H9 (cell line): ENCODE results near the gene MTA3. TPM values are rescaled to one million over a fixed set of nuclear protein-coding genes. Genes with fewer than 3 reads are reported as not detected.

ENCODE experiments used
- DNase-seq: peaks from one replicate; pipeline ENCODE4 v3.0.0-alpha.2; 2017
- H2AFZ ChIP-seq: one replicate; pipeline ENCODE4 v1.6.1; 2013; ENCODE audit warnings: mild to moderate bottlenecking, low read length, control low read depth, moderate library complexity
- H2AK5ac ChIP-seq: 2 replicates; pipeline ENCODE4 v1.6.1; 2013; ENCODE audit warnings: low read length, control low read depth, mixed read lengths; ENCODE audit not compliant: insufficient read length
- H2BK120ac ChIP-seq: one replicate; pipeline ENCODE4 v1.6.1; 2013; ENCODE audit warnings: low read depth, mild to moderate bottlenecking, low read length, control low read depth, inconsistent platforms; ENCODE audit not compliant: poor library complexity, severe bottlenecking
- H2BK12ac ChIP-seq: 2 replicates; pipeline ENCODE4 v1.6.1; 2013; ENCODE audit warnings: low read length, control low read depth, mixed read lengths, low read depth; ENCODE audit not compliant: insufficient read length
- H2BK15ac ChIP-seq: 2 replicates; pipeline ENCODE4 v1.6.1; 2013; ENCODE audit warnings: low read depth, low read length, control low read depth
- H2BK20ac ChIP-seq: one replicate; pipeline ENCODE4 v1.6.1; 2013; ENCODE audit warnings: low read depth, mild to moderate bottlenecking, low read length, control low read depth, inconsistent platforms; ENCODE audit not compliant: poor library complexity, severe bottlenecking
- H2BK5ac ChIP-seq: 2 replicates; pipeline ENCODE4 v1.6.1; 2013; ENCODE audit warnings: low read length, control low read depth, mixed read lengths; ENCODE audit not compliant: insufficient read length
- H3K14ac ChIP-seq: 2 replicates; pipeline ENCODE4 v1.6.1; 2013; ENCODE audit warnings: low read length, control low read depth; ENCODE audit not compliant: insufficient read depth
- H3K18ac ChIP-seq: 2 replicates; pipeline ENCODE4 v1.6.1; 2013; ENCODE audit warnings: low read depth, mild to moderate bottlenecking, mixed read lengths, low read length, control low read depth; ENCODE audit not compliant: insufficient read length
- H3K23ac ChIP-seq: 2 replicates; pipeline ENCODE4 v1.6.1; 2013; ENCODE audit warnings: low read length, control low read depth, mixed read lengths, low read depth; ENCODE audit not compliant: insufficient read length
- H3K23me2 ChIP-seq: 2 replicates; pipeline ENCODE4 v1.6.1; 2013; ENCODE audit warnings: low read depth, mild to moderate bottlenecking, mixed read lengths, low read length, control low read depth; ENCODE audit not compliant: insufficient read length, poor library complexity, severe bottlenecking
- H3K27ac ChIP-seq: 2 replicates; pipeline ENCODE4 v1.5.1; 2013; ENCODE audit warnings: low read length, control low read depth, mixed read lengths, low read depth; ENCODE audit not compliant: insufficient read length
- H3K27me3 ChIP-seq: 2 replicates; pipeline ENCODE4 v1.6.1; 2013; ENCODE audit warnings: low read length, control low read depth, inconsistent platforms; ENCODE audit not compliant: insufficient read depth
- H3K4ac ChIP-seq: 2 replicates; pipeline ENCODE4 v1.6.1; 2013; ENCODE audit warnings: low read depth, mild to moderate bottlenecking, control low read depth, inconsistent platforms, low read length, moderate library complexity
- H3K4me1 ChIP-seq: 2 replicates; pipeline ENCODE4 v1.6.1; 2013; ENCODE audit warnings: low read length, control low read depth, inconsistent platforms; ENCODE audit not compliant: insufficient read depth
- H3K4me2 ChIP-seq: 2 replicates; pipeline ENCODE4 v1.6.1; 2013; ENCODE audit warnings: low read length, control low read depth, mixed read lengths; ENCODE audit not compliant: insufficient read length, insufficient read depth
- H3K56ac ChIP-seq: 2 replicates; pipeline ENCODE4 v1.6.1; 2013; ENCODE audit warnings: low read depth, mild to moderate bottlenecking, mixed read lengths, low read length, control low read depth; ENCODE audit not compliant: insufficient read length
- H3K79me1 ChIP-seq: 2 replicates; pipeline ENCODE4 v1.6.1; 2013; ENCODE audit warnings: low read depth, mild to moderate bottlenecking, moderate library complexity, low read length, control low read depth, inconsistent platforms; ENCODE audit not compliant: insufficient read depth, poor library complexity, severe bottlenecking
- H3K79me2 ChIP-seq: 2 replicates; pipeline ENCODE4 v1.6.1; 2013; ENCODE audit warnings: low read length, control low read depth, inconsistent platforms; ENCODE audit not compliant: insufficient read depth
- H3K9ac ChIP-seq: 2 replicates; pipeline ENCODE4 v1.6.1; 2013; ENCODE audit warnings: low read length, control low read depth, mixed read lengths; ENCODE audit not compliant: insufficient read length; ENCODE audit errors: extremely low read depth
- H3K9me3 ChIP-seq: one replicate; pipeline ENCODE4 v1.6.1; 2013; ENCODE audit warnings: low read depth, low read length, inconsistent platforms; ENCODE audit not compliant: control insufficient read depth
- H3T11ph ChIP-seq: one replicate; pipeline ENCODE4 v1.6.1; 2013; ENCODE audit warnings: mild to moderate bottlenecking, low read length, control low read depth, inconsistent platforms
- H4K20me1 ChIP-seq: one replicate; pipeline ENCODE4 v1.6.1; 2013; ENCODE audit not compliant: control insufficient read depth, insufficient read length, insufficient read depth
- H4K5ac ChIP-seq: 2 replicates; pipeline ENCODE4 v1.6.1; 2013; ENCODE audit warnings: low read depth, mild to moderate bottlenecking, mixed read lengths, low read length, control low read depth; ENCODE audit not compliant: insufficient read length
- H4K8ac ChIP-seq: replicated peaks from 2 replicates; pipeline ENCODE4 v1.6.1; 2013; ENCODE audit warnings: low read length, control low read depth, mixed read lengths, low read depth; ENCODE audit not compliant: insufficient read length
- H4K91ac ChIP-seq: 2 replicates; pipeline ENCODE4 v1.6.1; 2013; ENCODE audit warnings: low read depth, mild to moderate bottlenecking, moderate library complexity, mixed read lengths, low read length, control low read depth; ENCODE audit not compliant: insufficient read length
- H3K27ac Mint-ChIP-seq, 3 experiments: 2 replicates in 2 of 3; 3 replicates in 1 of 3; pipeline ENCODE4 v1.8.0; 2020 to 2021; ENCODE audit warnings: mixed read lengths in 3 of 3, mild to moderate bottlenecking in 1 of 3, moderate library complexity in 1 of 3
- H3K27me3 Mint-ChIP-seq: 2 replicates; pipeline ENCODE4 v1.8.0; 2021; ENCODE audit warnings: low read depth, mild to moderate bottlenecking, moderate library complexity, mixed read lengths
- H3K36me3 Mint-ChIP-seq, 3 experiments: 2 replicates in 2 of 3; 3 replicates in 1 of 3; pipeline ENCODE4 v1.8.0; 2020 to 2021; ENCODE audit warnings: low read depth in 3 of 3, mixed read lengths in 3 of 3; ENCODE audit not compliant: insufficient read depth in 1 of 3
- H3K4me1 Mint-ChIP-seq, 2 experiments: 2 replicates each; pipeline ENCODE4 v1.8.0; 2020; ENCODE audit warnings: mixed read lengths in 2 of 2
- H3K4me3 Mint-ChIP-seq, 2 experiments: 2 replicates in 1 of 2; 3 replicates in 1 of 2; pipeline ENCODE4 v1.8.0; 2020 to 2021; ENCODE audit warnings: mild to moderate bottlenecking in 2 of 2, mixed read lengths in 2 of 2, moderate library complexity in 1 of 2
- H3K9me3 Mint-ChIP-seq, 2 experiments: 2 replicates in 1 of 2; 3 replicates in 1 of 2; pipeline ENCODE4 v1.8.0; 2020; ENCODE audit warnings: mild to moderate bottlenecking in 2 of 2, mixed read lengths in 2 of 2, moderate library complexity in 1 of 2
- WGBS: extraction: QIAGEN DNeasy Blood & Tissue Kit; methylation state at CpG from one replicate; pipeline ENCODE4 v1.1.7; 2013; ENCODE audit warnings: missing lambda C conversion rate, low lambda C conversion rate, mixed read lengths; ENCODE audit not compliant: insufficient read length; ENCODE audit errors: extremely low coverage; 5-methylcytosine and 5-hydroxymethylcytosine counted together
- total RNA-seq: library from RNA; stranded (reverse); gene quantifications from 2 replicates; pipeline ENCODE4 v1.2.1, GENCODE V29; 2021
- TF ChIP-seq, protein P1 (sequence below): fragments of 200-600 bp; sonication (generic); conservative IDR thresholded peaks from 3 replicates; pipeline ENCODE4 v1.8.0; 2021; ENCODE audit warnings: antibody characterized with exemption, mild to moderate bottlenecking

MTA3 gene
- total RNA-seq, 1 experiment from 2014 or later, result 253 TPM

DNA sequence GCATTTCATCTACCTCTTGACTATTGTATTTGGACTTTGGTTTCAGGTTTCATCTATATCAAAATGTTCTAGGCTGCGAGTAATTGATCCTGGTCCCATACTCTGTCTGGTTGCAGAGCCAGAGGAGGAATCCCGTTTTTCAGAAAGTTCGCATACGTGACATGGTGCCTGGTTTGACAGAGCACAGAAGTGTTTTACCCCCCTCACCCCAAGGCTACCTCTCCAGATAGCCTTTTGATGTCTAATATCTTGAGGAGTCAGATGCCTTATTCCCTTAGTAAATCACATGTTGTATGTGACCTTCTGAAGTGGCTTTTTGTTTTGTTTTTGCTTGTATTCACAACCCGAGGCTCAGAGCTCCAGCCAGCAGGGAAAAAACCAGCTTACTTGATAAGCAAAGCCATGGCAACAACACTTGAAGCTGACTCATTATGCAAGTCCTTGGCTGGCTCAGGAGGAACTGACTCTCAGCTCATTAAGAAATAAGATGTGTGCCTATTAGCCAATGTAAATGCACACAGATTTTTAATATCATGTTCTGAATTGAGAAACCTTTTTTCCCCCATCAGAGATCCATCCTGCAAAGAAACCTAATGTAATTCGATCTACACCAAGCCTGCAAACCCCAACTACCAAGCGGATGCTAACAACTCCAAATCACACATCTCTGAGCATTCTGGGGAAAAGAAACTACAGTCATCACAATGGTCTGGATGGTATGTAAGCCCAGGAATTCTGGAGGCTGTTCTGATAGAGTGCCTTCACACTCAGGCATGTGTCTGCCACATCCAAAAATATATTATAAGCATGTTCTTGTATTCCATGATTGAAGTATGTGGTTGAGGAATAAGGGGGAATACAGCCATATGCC lies 154.1 kb downstream of the MTA3 start:
- H3K4me3 Mint-ChIP-seq, result no peak overlapping the region
- no peak overlapping the region for H3K27ac ChIP-seq

More for the DNA sequence above, 154.1 kb downstream of the MTA3 start:
- no peak overlapping the region; the same call in 1 of the 2 replicates for H3K4ac ChIP-seq
- no peak overlapping the region for H3K9ac ChIP-seq
- no CpG with 5 or more reads among the region's 7 CpGs for WGBS
- no peak overlapping the region for H3K4me2 ChIP-seq
- no peak overlapping the region for H2BK12ac ChIP-seq
- H3K27me3 Mint-ChIP-seq, result no peaks in the 10 kb centered on the region
- H2BK20ac ChIP-seq, result no peak overlapping the region
- no peaks in the 10 kb centered on the region for H3K79me1 ChIP-seq
- H3K14ac ChIP-seq, result no peak overlapping the region
- TF ChIP-seq, protein P1, sequence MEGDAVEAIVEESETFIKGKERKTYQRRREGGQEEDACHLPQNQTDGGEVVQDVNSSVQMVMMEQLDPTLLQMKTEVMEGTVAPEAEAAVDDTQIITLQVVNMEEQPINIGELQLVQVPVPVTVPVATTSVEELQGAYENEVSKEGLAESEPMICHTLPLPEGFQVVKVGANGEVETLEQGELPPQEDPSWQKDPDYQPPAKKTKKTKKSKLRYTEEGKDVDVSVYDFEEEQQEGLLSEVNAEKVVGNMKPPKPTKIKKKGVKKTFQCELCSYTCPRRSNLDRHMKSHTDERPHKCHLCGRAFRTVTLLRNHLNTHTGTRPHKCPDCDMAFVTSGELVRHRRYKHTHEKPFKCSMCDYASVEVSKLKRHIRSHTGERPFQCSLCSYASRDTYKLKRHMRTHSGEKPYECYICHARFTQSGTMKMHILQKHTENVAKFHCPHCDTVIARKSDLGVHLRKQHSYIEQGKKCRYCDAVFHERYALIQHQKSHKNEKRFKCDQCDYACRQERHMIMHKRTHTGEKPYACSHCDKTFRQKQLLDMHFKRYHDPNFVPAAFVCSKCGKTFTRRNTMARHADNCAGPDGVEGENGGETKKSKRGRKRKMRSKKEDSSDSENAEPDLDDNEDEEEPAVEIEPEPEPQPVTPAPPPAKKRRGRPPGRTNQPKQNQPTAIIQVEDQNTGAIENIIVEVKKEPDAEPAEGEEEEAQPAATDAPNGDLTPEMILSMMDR, result no peak
- no peaks in the 10 kb centered on the region for H4K20me1 ChIP-seq
- DNase-seq, result no peak
- H3K23me2 ChIP-seq, result no peaks in the 10 kb centered on the region
- H2AFZ ChIP-seq, result no peak overlapping the region
- no peak overlapping the region for H2AK5ac ChIP-seq
- H2BK120ac ChIP-seq, result peak overlapping the region; percentile 23
- no peak overlapping the region for H3T11ph ChIP-seq
- H3K9me3 ChIP-seq, result no peaks in the 10 kb centered on the region
- H3K9me3 Mint-ChIP-seq, result no peaks in the 10 kb centered on the region
- H3K4me1 Mint-ChIP-seq, result peaks cover 14% of the 10 kb centered on the region in 2 experiments
- no peak overlapping the region for H3K23ac ChIP-seq
- no peak overlapping the region for H2BK15ac ChIP-seq
- H3K27me3 ChIP-seq, result no peaks in the 10 kb centered on the region
- H3K4me1 ChIP-seq, result peaks cover 6% of the 10 kb centered on the region; the same call in 1 of the 2 replicates
- no peaks in the 10 kb centered on the region for H3K79me2 ChIP-seq
- H2BK5ac ChIP-seq, result no peak overlapping the region
- H3K27ac Mint-ChIP-seq, result peak overlapping the region; percentile 4 to 91 (median 25); a peak in 2 of 7 replicates
- H3K56ac ChIP-seq, result no peak overlapping the region
- H4K5ac ChIP-seq, result no peak overlapping the region
- no peak overlapping the region for H4K91ac ChIP-seq
- H3K36me3 Mint-ChIP-seq, result peaks cover 0 to 1% (median 0%) of the 10 kb centered on the region in 3 experiments; a peak in 2 of 7 replicates
- no peak overlapping the region for H3K18ac ChIP-seq
- no peak overlapping the region for H4K8ac ChIP-seq
